CD14-positive monocyte (primary cell): Measurements from ENCODE around the gene NHERF1. TPM values are rescaled to one million over a fixed set of nuclear protein-coding genes. Genes with fewer than 3 reads are reported as not detected.

ENCODE experiments used
- DNase-seq, 3 donors: peaks; one replicate each; pipeline ENCODE4 v3.0.0-alpha.2; 2011 to 2022
- H2AFZ ChIP-seq: 2 replicates; pipeline ENCODE4 v1.6.0; 2012; ENCODE audit warnings: mild to moderate bottlenecking, low read depth, low read length, inconsistent platforms; ENCODE audit not compliant: insufficient read depth, poor library complexity, severe bottlenecking
- H3K27ac ChIP-seq, 2 donors: 1 replicate in 1 of 2; 2 replicates in 1 of 2; pipeline ENCODE4 v1.5.1; 2012 to 2013; ENCODE audit warnings: low read length in 2 of 2, control low read depth in 1 of 2, inconsistent platforms in 1 of 2, low read depth in 1 of 2, mild to moderate bottlenecking in 1 of 2
- H3K27me3 ChIP-seq, 2 donors: one replicate each; pipeline versions ENCODE4 v1.6.0 to v1.6.1; 2011 to 2013; ENCODE audit warnings: low read length in 2 of 2; ENCODE audit not compliant: control insufficient read depth in 2 of 2, insufficient read depth in 2 of 2
- H3K36me3 ChIP-seq, 2 donors: replicated peaks in 1 of 2; 1 replicate in 1 of 2; 2 replicates in 1 of 2; pipeline versions ENCODE4 v1.5.1 to v1.6.1; 2012 to 2013; ENCODE audit warnings: low read length in 2 of 2, control low read depth in 1 of 2, inconsistent platforms in 1 of 2, mild to moderate bottlenecking in 1 of 2; ENCODE audit not compliant: insufficient read depth in 2 of 2, control insufficient read depth in 1 of 2
- H3K4me1 ChIP-seq, 2 donors: 1 replicate in 1 of 2; 2 replicates in 1 of 2; pipeline versions ENCODE4 v1.5.1 to v1.6.1; 2012 to 2013; ENCODE audit warnings: low read length in 2 of 2, control low read depth in 1 of 2, inconsistent platforms in 1 of 2, mild to moderate bottlenecking in 1 of 2, moderate library complexity in 1 of 2; ENCODE audit not compliant: insufficient read depth in 2 of 2, control insufficient read depth in 1 of 2
- H3K4me2 ChIP-seq: replicated peaks from 2 replicates; pipeline ENCODE3; 2012; ENCODE audit warnings: low read length, moderate library complexity, mild to moderate bottlenecking; ENCODE audit not compliant: poor library complexity, severe bottlenecking; ENCODE audit errors: extremely low read depth
- H3K4me3 ChIP-seq, 3 experiments: fragments of 200-600 bp in 1 of 3; sonication (generic) in 1 of 3; replicated peaks in 1 of 3; 1 replicate in 2 of 3; 2 replicates in 1 of 3; pipeline ENCODE4 v1.5.1; 2011 to 2013; ENCODE audit warnings: low read length in 3 of 3, mild to moderate bottlenecking in 3 of 3, control low read depth in 2 of 3, low read depth in 2 of 3, inconsistent platforms in 1 of 3, moderate library complexity in 1 of 3
- H3K79me2 ChIP-seq: 2 replicates; pipeline ENCODE4 v1.6.0; 2012; ENCODE audit warnings: mild to moderate bottlenecking, control low read depth, inconsistent platforms, low read length, moderate library complexity; ENCODE audit not compliant: insufficient read depth
- H3K9ac ChIP-seq: 2 replicates; pipeline ENCODE4 v1.6.0; 2017; ENCODE audit warnings: low read length, mild to moderate bottlenecking; ENCODE audit not compliant: insufficient read depth, poor library complexity, severe bottlenecking
- H3K9me3 ChIP-seq, 2 donors: replicated peaks in 1 of 2; 1 replicate in 1 of 2; 2 replicates in 1 of 2; pipeline versions ENCODE4 v1.5.1 to v1.6.1; 2012 to 2013; ENCODE audit warnings: low read length in 2 of 2, control low read depth in 1 of 2; ENCODE audit not compliant: control insufficient read depth in 1 of 2, insufficient read depth in 1 of 2
- H4K20me1 ChIP-seq: 2 replicates; pipeline ENCODE4 v1.6.0; 2012; ENCODE audit warnings: mild to moderate bottlenecking, low read length, control low read depth, moderate library complexity; ENCODE audit not compliant: insufficient read depth
- H3K27ac Mint-ChIP-seq, 7 donors: one replicate each; pipeline ENCODE4 v1.8.0; 2020; ENCODE audit warnings: mild to moderate bottlenecking in 7 of 7, mixed read lengths in 7 of 7, moderate library complexity in 6 of 7, inconsistent platforms in 2 of 7
- H3K27me3 Mint-ChIP-seq, 3 donors: one replicate each; pipeline ENCODE4 v1.8.0; 2021 to 2022; ENCODE audit warnings: low read depth in 3 of 3, mild to moderate bottlenecking in 3 of 3, mixed read lengths in 3 of 3, moderate library complexity in 3 of 3, inconsistent platforms in 1 of 3
- H3K36me3 Mint-ChIP-seq, 2 donors: one replicate each; pipeline ENCODE4 v1.8.0; 2020; ENCODE audit warnings: mixed read lengths in 2 of 2, inconsistent platforms in 1 of 2, mild to moderate bottlenecking in 1 of 2
- H3K4me1 Mint-ChIP-seq: one replicate; pipeline ENCODE4 v1.8.0; 2020; ENCODE audit warnings: mild to moderate bottlenecking, mixed read lengths
- H3K4me3 Mint-ChIP-seq, 2 donors: one replicate each; pipeline ENCODE4 v1.8.0; 2020; ENCODE audit warnings: mild to moderate bottlenecking in 2 of 2, mixed read lengths in 2 of 2, moderate library complexity in 1 of 2
- H3K9me3 Mint-ChIP-seq, 7 donors: one replicate each; pipeline ENCODE4 v1.8.0; 2020 to 2022; ENCODE audit warnings: mixed read lengths in 7 of 7, mild to moderate bottlenecking in 6 of 7, moderate library complexity in 6 of 7, inconsistent platforms in 2 of 7
- CTCF ChIP-seq: fragments of 200-600 bp; IDR thresholded peaks from one replicate; pipeline ENCODE4 v1.8.0; 2022; ENCODE audit warnings: antibody characterized with exemption, mild to moderate bottlenecking
- WGBS: methylation state at CpG from one replicate; pipeline ENCODE4 v1.1.5; 2013; ENCODE audit warnings: missing lambda C conversion rate; ENCODE audit not compliant: insufficient coverage; 5-methylcytosine and 5-hydroxymethylcytosine counted together
- intact Hi-C, 2 donors: fragments of 100-400 bp; cut with micrococcal nuclease; formaldehyde crosslinking; loops; one replicate each; pipeline versions ENCODE4 v1.15.0 to v1.15.1; 2023
- polyA plus RNA-seq, 3 donors: library from polyadenylated mRNA; depleted of rRNA in 1 of 3; unstranded in 2 of 3; stranded (reverse) in 1 of 3; fragments of 300-500 nt in 2 of 3; fragments of >200 nt in 1 of 3; fragmentation: Illumina TruSeq in 2 of 3; gene quantifications; 1 replicate in 2 of 3; 2 replicates in 1 of 3; pipeline ENCODE4 v1.2.3, GENCODE V29; 2012 to 2021

NHERF1 gene
- polyA plus RNA-seq, 3 donors: 79.5 to 149 (median 131) TPM

GRCh38 chr17:74763565-74764387 is 15.3 kb downstream of the NHERF1 start:
- Histone ChIP-seq H3K4me3 (no peak overlapping the region), H3K27ac (no peak overlapping the region), H3K4me1 (peaks cover 16 to 26% of the 10 kb centered on the region in 2 donors), H4K20me1 (peaks cover 97% of the 10 kb centered on the region), H3K9ac (no peak overlapping the region), H3K79me2 (peaks cover 68% of the 10 kb centered on the region), H3K9me3 (no peaks in the 10 kb centered on the region), H2AFZ (no peak overlapping the region), H3K4me2 (no peak overlapping the region), H3K36me3 (peaks cover 40 to 69% of the 10 kb centered on the region in 2 donors), H3K27me3 (no peaks in the 10 kb centered on the region)
- intact Hi-C loops: no loop called here
- H3K36me3 Mint-ChIP-seq: peaks cover 40 to 66% of the 10 kb centered on the region in 2 donors
- 88% methylated on average over 3 of the region's 16 CpGs for WGBS
- TF ChIP-seq CTCF: no peak
- peaks cover 0 to 2% (median 0%) of the 10 kb centered on the region in 7 donors for H3K9me3 Mint-ChIP-seq
- peaks cover 0 to 2% (median 0%) of the 10 kb centered on the region in 3 donors for H3K27me3 Mint-ChIP-seq
- no peak for DNase-seq
- H3K4me3 Mint-ChIP-seq: no peak overlapping the region
- peaks cover 31% of the 10 kb centered on the region for H3K4me1 Mint-ChIP-seq
- H3K27ac Mint-ChIP-seq: peak overlapping the region in 2 of 7 donors; percentile 8 to 41

GRCh38 chr17:74764751-74765286 is 16.4 kb downstream of the NHERF1 start:
- Mint-ChIP-seq H3K27me3 (peaks cover 0 to 2% (median 0%) of the 10 kb centered on the region in 3 donors), H3K36me3 (peaks cover 49 to 77% of the 10 kb centered on the region in 2 donors), H3K4me1 (peaks cover 22% of the 10 kb centered on the region), H3K9me3 (peaks cover 0 to 2% (median 0%) of the 10 kb centered on the region in 7 donors), H3K27ac (peak overlapping the region in 4 of 7 donors; percentile 24 to 86 (median 75)), H3K4me3 (no peak overlapping the region)
- Histone ChIP-seq H2AFZ (no peak overlapping the region), H3K4me1 (peaks cover 6 to 15% of the 10 kb centered on the region in 2 donors), H3K27ac (no peak overlapping the region), H3K4me2 (no peak overlapping the region), H3K9ac (no peak overlapping the region), H3K9me3 (no peaks in the 10 kb centered on the region), H4K20me1 (peaks cover 97% of the 10 kb centered on the region), H3K27me3 (no peaks in the 10 kb centered on the region), H3K4me3 (no peak overlapping the region), H3K36me3 (peaks cover 50 to 80% of the 10 kb centered on the region in 2 donors), H3K79me2 (peaks cover 58% of the 10 kb centered on the region)
- no peak for DNase-seq
- intact Hi-C loops: no loop called here
- 89% methylated on average over 1 of the region's 4 CpGs for WGBS
- no peak for TF ChIP-seq CTCF
